Gastroesophageal sphincter (tissue), 4 donors: ENCODE measurements around the gene TEX26. TPM values are rescaled to one million over a fixed set of nuclear protein-coding genes. Genes with fewer than 3 reads are reported as not detected.

Source experiments
- ATAC-seq: fragments of 150-250 bp; one replicate; pipeline ENCODE4 v1.9.1; 2016; ENCODE audit warnings: mild to moderate bottlenecking, moderate library complexity
- H3K27ac ChIP-seq, 4 donors: fragments of 200-600 bp; sonication (generic) in 3 of 4; 1 replicate in 3 of 4; 2 replicates in 1 of 4; pipeline ENCODE4 v1.5.1; 2016 to 2019
- H3K27me3 ChIP-seq: fragments of 200-600 bp; sonication (generic); one replicate; pipeline ENCODE4 v1.5.1; 2019
- H3K36me3 ChIP-seq, 2 donors: fragments of 200-600 bp; sonication (generic); one replicate each; pipeline ENCODE4 v1.5.1; 2019; ENCODE audit warnings: control low read depth in 1 of 2
- H3K4me1 ChIP-seq, 3 donors: fragments of 200-600 bp; sonication (generic); 1 replicate in 2 of 3; 2 replicates in 1 of 3; pipeline ENCODE4 v1.5.1; 2016 to 2019; ENCODE audit warnings: control low read depth in 2 of 3
- H3K4me3 ChIP-seq, 2 donors: fragments of 200-600 bp; sonication (generic); one replicate each; pipeline ENCODE4 v1.5.1; 2019; ENCODE audit warnings: mild to moderate bottlenecking in 1 of 2, moderate library complexity in 1 of 2
- H3K9me3 ChIP-seq, 3 donors: fragments of 200-600 bp; sonication (generic); one replicate each; pipeline ENCODE4 v1.5.1; 2017 to 2019; ENCODE audit warnings: control low read depth in 2 of 3
- CTCF ChIP-seq, 4 experiments: fragments of 200-600 bp in 2 of 4; fragments of 450-650 bp in 2 of 4; sonication (generic) in 1 of 4; IDR thresholded peaks; one replicate each; pipeline ENCODE4 v1.5.1; 2017 to 2019; ENCODE audit warnings: antibody characterized with exemption in 4 of 4, mild to moderate bottlenecking in 2 of 4, moderate library complexity in 2 of 4
- EP300 ChIP-seq: sonication (generic); formaldehyde crosslinking; IDR thresholded peaks from one replicate; pipeline ENCODE4 v1.6.1; 2017; ENCODE audit warnings: antibody characterized with exemption, mild to moderate bottlenecking
- POLR2A ChIP-seq, 2 donors: fragments of 450-650 bp; IDR thresholded peaks; one replicate each; pipeline ENCODE4 v1.6.1; 2017; ENCODE audit warnings: antibody characterized with exemption in 2 of 2, mild to moderate bottlenecking in 2 of 2, moderate library complexity in 1 of 2
- POLR2AphosphoS5 ChIP-seq: sonication (generic); formaldehyde crosslinking; IDR thresholded peaks from one replicate; pipeline ENCODE4 v1.6.1; 2017; ENCODE audit warnings: antibody characterized with exemption
- WGBS, 2 donors: methylation state at CpG; one replicate each; pipeline ENCODE4 v1.1.5; 2018; ENCODE audit warnings: low coverage in 1 of 2; 5-methylcytosine and 5-hydroxymethylcytosine counted together
- total RNA-seq, 4 donors: library from RNA; depleted of rRNA; stranded (reverse); fragments of >200 nt; gene quantifications; one replicate each; pipeline ENCODE4 v1.1.0, GENCODE V29; 2016

Gene TEX26
- total RNA-seq, 4 donors from 2014 or later = 0.27 to 1.7 TPM; not detected in 2

GRCh38 chr13:30982506-30982905 is 50.0 kb downstream of the TEX26 start:
- TF ChIP-seq POLR2A (IDR thresholded peaks at IDR 0.05) (no peak), EP300 (no peak), POLR2AphosphoS5 (no peak), CTCF (IDR thresholded peaks at IDR 0.05) (no peak)
- H3K27me3 ChIP-seq = no peaks in the 10 kb centered on the region
- no peaks in the 10 kb centered on the region for H3K9me3 ChIP-seq
- no peak overlapping the region for H3K27ac ChIP-seq
- H3K4me3 ChIP-seq = no peak overlapping the region
- peaks cover 0 to 5% (median 0%) of the 10 kb centered on the region in 3 donors for H3K4me1 ChIP-seq
- ATAC-seq = no peak
- WGBS, 2 donors = 68 to 70% methylated on average over 2 of the region's 3 CpGs
- no peaks in the 10 kb centered on the region for H3K36me3 ChIP-seq

GRCh38 chr13:30982906-30983305 is 50.5 kb downstream of the TEX26 start:
- no peak overlapping the region for H3K27ac ChIP-seq
- TF ChIP-seq CTCF (IDR thresholded peaks at IDR 0.05) (no peak), EP300 (no peak), POLR2AphosphoS5 (no peak), POLR2A (IDR thresholded peaks at IDR 0.05) (no peak)
- WGBS, 2 donors = 82 to 93% methylated on average over 3 of the region's 3 CpGs
- no peaks in the 10 kb centered on the region for H3K9me3 ChIP-seq
- no peak overlapping the region for H3K4me3 ChIP-seq
- H3K4me1 ChIP-seq = peaks cover 0 to 1% (median 0%) of the 10 kb centered on the region in 3 donors
- no peaks in the 10 kb centered on the region for H3K36me3 ChIP-seq
- no peaks in the 10 kb centered on the region for H3K27me3 ChIP-seq
- no peak for ATAC-seq

GRCh38 chr13:30983431-30983830 is 51.0 kb downstream of the TEX26 start:
- Histone ChIP-seq H3K36me3 (no peaks in the 10 kb centered on the region), H3K9me3 (no peaks in the 10 kb centered on the region), H3K27ac (no peak overlapping the region), H3K27me3 (no peaks in the 10 kb centered on the region), H3K4me1 (no peaks in the 10 kb centered on the region), H3K4me3 (no peak overlapping the region)
- no peak for ATAC-seq
- TF ChIP-seq EP300 = no peak
- no peak for TF ChIP-seq POLR2AphosphoS5
- no peak for TF ChIP-seq POLR2A (IDR thresholded peaks at IDR 0.05)
- TF ChIP-seq CTCF (IDR thresholded peaks at IDR 0.05) = no peak
- 79 to 86% methylated on average over 3 to 4 of the region's 4 CpGs for WGBS, 2 donors

- ATAC-seq = no peak
- WGBS, 2 donors = 85 to 89% methylated on average over 3 to 4 of the region's 4 CpGs
- TF ChIP-seq CTCF (IDR thresholded peaks at IDR 0.05) (no peak), POLR2AphosphoS5 (no peak), POLR2A (IDR thresholded peaks at IDR 0.05) (no peak), EP300 (no peak)
Observed at GRCh38 chr13:30984620-30985019, 52.2 kb downstream of the TEX26 start.

GRCh38 chr13:30985637-30986205 is 53.3 kb downstream of the TEX26 start:
- no peak for ATAC-seq
- Histone ChIP-seq H3K9me3 (no peaks in the 10 kb centered on the region), H3K4me3 (no peak overlapping the region), H3K27ac (no peak overlapping the region), H3K4me1 (no peaks in the 10 kb centered on the region), H3K36me3 (no peaks in the 10 kb centered on the region), H3K27me3 (no peaks in the 10 kb centered on the region)
- TF ChIP-seq EP300 (no peak), POLR2AphosphoS5 (no peak), POLR2A (IDR thresholded peaks at IDR 0.05) (no peak), CTCF (IDR thresholded peaks at IDR 0.05) (no peak)
- 57 to 72% methylated on average over 3 of the region's 3 CpGs for WGBS, 2 donors

More at GRCh38 chr13:30984620-30985019, 52.2 kb downstream of the TEX26 start:
- Histone ChIP-seq H3K36me3 (no peaks in the 10 kb centered on the region), H3K4me1 (no peaks in the 10 kb centered on the region), H3K27me3 (no peaks in the 10 kb centered on the region), H3K27ac (no peak overlapping the region), H3K9me3 (no peaks in the 10 kb centered on the region), H3K4me3 (no peak overlapping the region)
